Cerebellar cortex (tissue), 1 donor: ENCODE measurements around the gene TAS2R3.
"Not testable (repeated sequence)": the region's sequence is repeated elsewhere in the genome, so short reads cannot be mapped to it uniquely, and the experiment has no call there.

Experiments used
- DNase-seq: peaks from one replicate; pipeline ENCODE4 v3.0.0-alpha.2; 2015; ENCODE audit warnings: low spot score

TAS2R3 gene

GRCh38 chr7:141763797-141764196, at the start of gene TAS2R3:
TAS2R3 (plus strand) TSS chr7:141764097; CDS start chr7:141764159, 62 bp downstream.
- DNase-seq = no peak

GRCh38 chr7:141714571-141714970, 49.3 kb upstream of the TAS2R3 start:
- no peak for DNase-seq

- no peak for DNase-seq
Measured at GRCh38 chr7:141715018-141715417, 48.9 kb upstream of the TAS2R3 start.

- no peak for DNase-seq
Measured at GRCh38 chr7:141715794-141716689, 47.9 kb upstream of the TAS2R3 start.

- no peak for DNase-seq
Measured at GRCh38 chr7:141717450-141717849, 46.4 kb upstream of the TAS2R3 start.

GRCh38 chr7:141722529-141722928, 41.4 kb upstream of the TAS2R3 start:
- no peak for DNase-seq

- no peak for DNase-seq
Measured at GRCh38 chr7:141729020-141729419, 34.9 kb upstream of the TAS2R3 start.

- peak; percentile 70 for DNase-seq
Measured at GRCh38 chr7:141731476-141732149, 32.3 kb upstream of the TAS2R3 start.

GRCh38 chr7:141737118-141737835, 26.6 kb upstream of the TAS2R3 start:
- peak; percentile 9 for DNase-seq

- peak; percentile 97 for DNase-seq
Measured at GRCh38 chr7:141737836-141738591, 25.9 kb upstream of the TAS2R3 start, which contains the start of gene SSBP1. SSBP1 (plus strand) TSS chr7:141738358; CDS start chr7:141739167, 809 bp downstream.

- no peak for DNase-seq
Measured at GRCh38 chr7:141738592-141739013, 25.3 kb upstream of the TAS2R3 start.

GRCh38 chr7:141739250-141739649, 24.6 kb upstream of the TAS2R3 start:
- DNase-seq = no peak

GRCh38 chr7:141742229-141742628, 21.7 kb upstream of the TAS2R3 start:
- DNase-seq = no peak

GRCh38 chr7:141744131-141744530, 19.8 kb upstream of the TAS2R3 start:
- no peak for DNase-seq

- DNase-seq = no peak
Measured at GRCh38 chr7:141748396-141748795, 15.5 kb upstream of the TAS2R3 start.

- not testable (repeated sequence) for DNase-seq
Measured at GRCh38 chr7:141751904-141752303, 12.0 kb upstream of the TAS2R3 start.

GRCh38 chr7:141752634-141753033, 11.3 kb upstream of the TAS2R3 start:
- no peak for DNase-seq

GRCh38 chr7:141754939-141755338, 9.0 kb upstream of the TAS2R3 start:
- DNase-seq = peak; percentile 15

- not testable (repeated sequence) for DNase-seq
Measured at GRCh38 chr7:141770083-141770583, 6.2 kb downstream of the TAS2R3 start.

GRCh38 chr7:141776374-141776773, 12.5 kb downstream of the TAS2R3 start, which contains the start of gene TAS2R4:
TAS2R4 (plus strand) TSS chr7:141776674; CDS start chr7:141778489, 1,815 bp downstream.
- no peak for DNase-seq
